IPS-NIHi7 (cell line): ENCODE data around the gene ADARB1.

Source experiments
- DNase-seq: peaks from one replicate; pipeline ENCODE4 v3.0.0; 2012; ENCODE audit warnings: mixed read lengths; ENCODE audit errors: extremely low spot score

ADARB1 gene

DNA sequence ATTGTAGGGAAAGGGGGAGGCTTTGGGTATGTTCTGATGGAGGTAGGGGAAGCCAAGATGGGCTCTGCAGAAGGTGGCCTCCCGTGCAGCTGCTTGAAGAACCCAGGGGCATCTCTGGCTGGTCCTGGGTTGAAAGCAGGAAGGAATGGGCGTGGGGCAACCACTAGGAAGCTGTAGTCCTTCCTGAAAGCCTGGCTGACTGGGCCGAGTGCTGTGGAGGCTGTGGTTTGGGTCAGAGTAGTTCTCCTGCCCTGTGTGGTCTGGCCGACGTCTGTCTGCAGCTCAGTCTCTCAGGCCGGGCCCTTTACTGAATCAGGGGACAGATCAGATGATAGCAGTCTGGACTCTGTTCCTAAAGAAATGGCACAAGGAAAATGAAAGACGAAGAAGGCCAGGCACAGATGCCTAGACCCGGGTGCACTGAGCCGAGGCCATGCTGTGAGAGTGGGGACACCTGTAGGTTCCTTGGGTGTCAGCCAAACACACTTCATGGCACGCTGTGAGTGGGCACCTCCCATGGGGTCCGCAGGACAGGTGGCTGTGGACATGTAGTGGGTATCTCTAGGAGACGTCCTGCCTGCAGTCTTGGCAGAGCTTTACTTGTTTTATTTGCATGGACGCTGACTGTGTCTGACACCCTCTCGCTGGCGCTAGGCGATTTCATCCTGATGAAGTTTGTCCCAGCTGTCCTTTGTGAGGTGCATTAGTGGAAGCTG lies 126.4 kb downstream of the ADARB1 start:
- no peak for DNase-seq

DNA sequence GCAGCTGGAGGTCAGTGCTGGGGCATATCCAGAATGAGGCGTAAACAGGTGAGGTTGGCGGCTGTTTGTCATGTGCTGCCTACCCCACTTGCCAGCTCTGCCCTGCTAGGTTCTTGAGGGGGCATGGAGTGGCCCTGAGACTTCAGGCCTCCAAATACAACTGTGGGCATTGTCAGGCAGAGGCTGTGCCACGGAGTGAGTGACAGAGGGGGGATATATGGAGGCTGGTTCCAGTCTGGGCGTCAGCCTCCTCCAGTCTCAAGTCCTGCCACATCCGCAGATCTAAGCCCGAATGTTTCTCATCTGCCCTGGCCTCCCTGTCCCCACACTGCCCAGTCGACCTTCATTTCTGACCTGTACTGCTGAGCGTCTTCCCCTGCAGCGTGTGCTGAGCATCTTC lies 128.0 kb downstream of the ADARB1 start:
- DNase-seq = no peak

DNA sequence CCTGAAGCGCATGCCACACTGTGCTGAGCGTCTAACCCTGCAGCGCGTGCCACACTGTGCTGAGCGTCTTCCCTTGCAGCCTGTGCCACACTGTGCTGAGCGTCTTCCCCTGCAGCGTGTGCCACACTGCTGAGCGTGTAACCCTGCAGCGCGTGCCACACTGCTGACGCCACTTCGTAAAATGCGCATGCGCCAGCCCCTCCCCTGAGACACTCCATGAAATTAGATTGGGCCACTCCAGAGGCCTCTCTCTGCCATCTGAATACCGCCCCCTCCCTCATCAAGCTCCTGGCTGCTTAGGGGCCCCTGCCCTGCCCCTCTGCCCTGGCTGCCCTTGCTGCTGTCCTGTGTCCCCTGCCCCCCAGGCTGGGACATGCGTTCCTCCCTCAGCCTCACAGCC lies 128.5 kb downstream of the ADARB1 start:
- DNase-seq = no peak

DNA sequence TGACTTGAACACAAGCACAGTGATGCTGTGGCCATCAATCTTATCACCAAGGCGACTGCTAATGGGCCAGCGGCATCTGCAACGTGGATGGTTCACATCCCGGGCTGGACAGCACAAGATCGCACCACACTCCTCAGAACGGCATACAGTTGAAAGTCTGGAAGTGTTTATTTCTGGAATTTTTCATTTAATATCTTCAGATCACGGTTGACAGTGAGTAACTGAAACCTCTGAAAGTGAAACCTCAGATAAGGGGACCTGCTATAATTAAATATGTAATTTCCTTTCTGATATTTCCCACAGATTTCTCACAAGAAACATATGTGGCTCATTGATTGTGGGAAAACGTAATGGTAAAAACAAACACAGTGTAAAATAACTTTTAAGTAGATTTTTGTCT lies 129.6 kb downstream of the ADARB1 start:
- DNase-seq = no peak

DNA sequence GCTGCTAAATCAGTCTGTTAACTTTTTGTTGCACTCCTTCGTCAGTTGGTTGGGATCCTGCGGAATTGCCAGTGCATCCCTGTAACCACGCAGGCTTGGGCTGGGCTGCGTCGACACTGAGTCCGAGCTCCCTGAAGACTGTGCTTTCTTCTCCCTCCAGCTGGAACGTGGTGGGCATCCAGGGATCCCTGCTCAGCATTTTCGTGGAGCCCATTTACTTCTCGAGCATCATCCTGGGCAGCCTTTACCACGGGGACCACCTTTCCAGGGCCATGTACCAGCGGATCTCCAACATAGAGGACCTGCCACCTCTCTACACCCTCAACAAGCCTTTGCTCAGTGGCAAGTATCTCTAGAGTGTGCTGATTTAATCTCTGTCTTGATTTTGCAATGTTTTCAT lies 130.0 kb downstream of the ADARB1 start:
- DNase-seq = no peak

DNA sequence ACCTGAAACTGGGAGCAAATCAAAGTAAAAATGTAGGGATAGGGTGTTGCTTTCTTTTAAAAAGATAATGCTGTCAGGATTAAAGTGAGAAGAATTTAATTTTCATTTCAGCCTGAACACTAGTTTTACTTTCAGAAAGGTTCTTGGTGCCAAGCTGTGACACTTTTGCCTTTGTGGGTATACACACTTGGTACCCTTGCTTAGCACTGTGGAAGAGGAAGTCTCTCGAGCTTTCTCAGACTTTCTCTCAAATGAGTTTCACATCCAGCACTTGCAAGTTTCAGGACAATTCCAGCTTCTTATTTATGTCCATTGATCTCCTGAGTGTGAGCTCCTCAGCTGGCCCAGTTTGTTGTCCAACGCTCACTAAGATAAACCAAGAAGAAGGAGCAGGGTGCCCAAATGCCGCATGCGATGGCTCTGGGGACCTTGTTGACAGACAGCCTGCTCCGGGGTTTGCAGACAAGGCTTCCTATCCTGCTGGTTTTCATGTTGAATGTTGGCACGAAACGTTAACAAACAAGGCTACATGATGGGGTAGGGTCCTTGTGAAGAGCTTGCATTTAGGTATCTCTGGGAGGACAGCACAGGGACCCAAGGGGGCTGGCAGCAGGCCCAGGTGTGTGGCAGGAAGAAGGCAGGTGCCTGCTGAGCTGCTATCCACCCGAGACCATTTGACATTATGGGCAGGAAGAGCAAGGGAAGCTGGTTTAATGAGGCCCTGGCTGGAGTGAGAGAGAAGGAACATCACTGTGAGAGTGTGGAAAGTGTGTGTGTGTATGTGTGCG lies 133.7 kb downstream of the ADARB1 start:
- DNase-seq = no peak

DNA sequence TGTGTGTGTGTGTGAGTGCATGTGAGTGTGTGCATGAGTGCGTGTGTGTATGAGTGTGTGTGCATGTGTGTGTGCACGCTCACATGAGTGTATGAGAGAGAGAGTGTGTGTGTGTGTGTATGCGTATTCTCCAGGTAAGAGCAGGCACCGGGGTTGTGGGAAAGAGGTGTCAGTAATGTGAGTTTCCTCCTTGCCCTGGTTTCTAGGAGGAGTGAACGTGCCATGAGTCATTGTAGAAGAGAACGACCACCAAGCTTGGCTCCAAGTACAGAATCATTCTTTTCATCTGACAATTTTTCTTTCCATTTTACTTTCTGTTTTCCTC lies 134.2 kb downstream of the ADARB1 start:
- DNase-seq = no peak

DNA sequence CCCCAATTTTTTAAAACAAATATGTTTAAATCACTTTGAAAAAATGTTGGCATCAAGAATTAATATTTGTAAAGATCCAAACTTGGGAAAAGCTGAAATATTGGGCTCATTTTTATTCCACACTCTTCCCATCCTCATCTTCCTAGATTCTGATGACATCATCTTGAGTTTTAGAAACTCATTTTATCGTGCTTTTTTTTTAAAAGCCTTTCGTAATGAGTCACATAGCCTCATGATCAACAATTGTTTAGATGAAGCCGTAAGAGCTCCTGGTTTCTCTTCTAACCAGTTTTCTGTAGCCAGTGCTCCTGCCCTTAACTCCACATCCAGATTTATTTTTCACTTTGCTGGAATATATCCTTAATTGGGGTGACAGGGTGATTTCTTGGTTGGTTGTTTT lies 134.7 kb downstream of the ADARB1 start:
- no peak for DNase-seq

DNA sequence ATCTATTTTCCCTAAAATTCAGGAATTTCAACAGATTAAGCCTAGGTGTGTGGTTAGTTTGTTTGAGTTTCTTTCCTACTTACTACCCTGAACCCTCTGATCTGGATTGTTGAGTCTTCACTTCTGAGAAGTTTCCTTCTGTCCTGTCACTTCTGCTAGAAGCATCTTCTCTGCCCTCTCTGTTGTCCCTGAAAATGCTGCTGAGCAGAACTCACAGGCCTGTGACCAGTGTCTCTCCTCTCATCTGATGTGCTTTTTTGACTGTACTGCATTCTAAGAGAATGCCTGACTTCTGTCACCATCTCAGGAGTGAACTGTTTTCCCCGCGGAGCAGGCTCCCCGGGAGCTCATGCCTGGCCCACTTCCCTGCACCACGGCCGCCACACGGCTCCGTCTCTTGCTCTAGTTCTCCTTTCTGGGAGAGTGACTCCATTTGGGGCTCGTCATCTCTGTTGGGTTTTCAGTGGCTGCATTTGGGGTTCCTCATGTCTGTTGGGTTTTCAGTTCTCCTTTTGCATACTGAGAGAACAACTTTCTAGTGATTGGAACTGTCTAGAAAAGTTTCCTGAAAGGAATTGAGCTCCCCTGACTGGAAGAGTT lies 135.4 kb downstream of the ADARB1 start:
- no peak for DNase-seq

DNA sequence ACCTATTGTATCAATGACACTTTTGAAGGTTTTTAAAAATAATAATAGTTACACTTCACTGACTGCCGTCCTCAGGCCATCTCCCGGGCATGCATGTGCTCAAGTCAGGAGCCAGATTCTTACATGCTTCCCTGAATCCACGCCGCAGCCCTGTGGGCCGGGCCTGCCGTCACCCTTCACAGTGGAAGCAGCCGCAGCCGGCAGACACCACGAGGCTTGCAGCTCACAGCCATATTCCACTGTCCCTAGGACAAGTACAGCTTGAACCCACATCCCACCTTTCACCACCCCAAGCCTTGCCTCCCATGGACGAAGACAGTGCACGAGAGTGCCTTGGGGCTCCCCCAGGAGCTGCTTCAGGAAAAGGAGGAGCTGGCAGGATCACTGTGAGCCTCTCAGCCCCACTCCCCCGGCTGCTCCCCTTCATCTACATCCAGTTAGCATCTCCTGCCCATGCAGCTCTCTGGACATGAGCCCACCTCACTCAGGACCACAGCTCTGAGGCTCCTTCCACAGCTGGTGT lies 136.1 kb downstream of the ADARB1 start:
- DNase-seq = no peak

DNA sequence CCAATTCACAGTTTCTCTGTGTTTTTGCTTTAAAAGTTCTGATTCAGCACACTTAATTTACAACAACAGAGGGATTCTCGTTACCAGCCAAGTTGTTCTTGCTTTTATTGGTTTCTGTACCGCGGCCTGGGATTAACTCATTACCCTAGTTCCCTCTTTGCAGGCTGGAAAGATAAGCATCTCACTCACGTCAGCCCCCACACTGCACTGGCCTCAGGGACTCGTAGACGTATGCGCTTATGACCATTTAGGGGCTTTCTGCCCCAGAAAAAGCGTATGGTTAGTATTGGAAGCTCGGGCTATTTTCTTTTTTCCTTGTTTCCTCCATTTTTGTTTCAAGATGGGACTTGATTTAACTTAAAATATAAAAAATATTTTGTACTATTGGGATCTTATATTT lies 137.3 kb downstream of the ADARB1 start:
- no peak for DNase-seq

DNA sequence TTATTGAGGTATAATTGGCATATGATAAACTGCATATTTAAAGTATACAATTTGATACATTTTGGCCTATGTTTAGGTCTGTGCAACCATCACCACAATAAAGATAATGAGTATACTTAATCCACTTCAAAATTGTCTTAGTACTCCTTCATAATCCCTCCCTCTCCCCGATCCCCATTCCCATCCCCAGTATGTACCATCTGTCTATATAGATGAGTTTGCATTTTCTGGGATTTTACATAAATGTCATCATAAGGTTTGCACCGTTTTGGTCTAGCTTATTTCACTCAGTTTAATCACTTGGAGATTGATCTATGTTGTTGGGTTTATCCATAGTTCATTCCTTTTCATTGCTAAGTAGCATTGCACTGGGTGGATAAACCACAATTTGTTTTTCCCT lies 139.0 kb downstream of the ADARB1 start:
- no peak for DNase-seq

DNA sequence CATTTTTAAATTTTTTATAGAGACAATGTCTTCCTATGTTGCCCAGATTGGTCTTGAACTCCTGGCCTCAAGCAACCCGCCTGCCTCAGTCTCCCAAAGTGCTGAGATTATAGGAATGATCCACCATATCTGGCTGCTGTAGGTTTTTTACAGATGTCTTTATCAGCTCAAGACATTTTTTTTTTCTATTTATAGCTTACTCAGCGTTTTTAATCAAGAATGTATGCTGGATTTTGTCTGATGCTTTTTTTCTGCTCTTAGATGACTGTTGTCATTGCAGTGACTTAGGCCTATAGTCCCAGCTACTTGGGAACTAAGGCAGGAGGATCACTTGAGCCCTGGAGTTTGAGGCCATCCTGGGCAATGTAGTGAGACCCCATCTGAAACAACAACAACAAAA lies 140.8 kb downstream of the ADARB1 start:
- DNase-seq = no peak

DNA sequence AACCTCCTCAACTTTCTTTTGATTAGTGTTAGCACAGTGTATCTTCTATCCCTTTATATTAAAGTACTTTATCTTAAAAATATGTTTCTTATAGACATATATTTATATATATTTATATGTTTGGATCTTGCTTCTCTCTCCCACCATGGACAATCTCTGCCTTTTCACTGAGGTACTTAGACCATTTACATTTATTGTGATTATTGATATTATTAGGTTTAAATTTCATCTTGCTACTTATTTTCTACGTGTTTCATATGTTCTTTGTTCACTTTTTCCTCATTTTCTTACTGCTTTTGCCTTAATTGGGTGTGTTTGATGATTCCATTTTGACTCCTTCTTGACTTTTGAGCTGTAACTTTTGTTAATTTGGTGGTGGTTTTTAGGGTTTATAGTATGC lies 142.6 kb downstream of the ADARB1 start:
- no peak for DNase-seq

DNA sequence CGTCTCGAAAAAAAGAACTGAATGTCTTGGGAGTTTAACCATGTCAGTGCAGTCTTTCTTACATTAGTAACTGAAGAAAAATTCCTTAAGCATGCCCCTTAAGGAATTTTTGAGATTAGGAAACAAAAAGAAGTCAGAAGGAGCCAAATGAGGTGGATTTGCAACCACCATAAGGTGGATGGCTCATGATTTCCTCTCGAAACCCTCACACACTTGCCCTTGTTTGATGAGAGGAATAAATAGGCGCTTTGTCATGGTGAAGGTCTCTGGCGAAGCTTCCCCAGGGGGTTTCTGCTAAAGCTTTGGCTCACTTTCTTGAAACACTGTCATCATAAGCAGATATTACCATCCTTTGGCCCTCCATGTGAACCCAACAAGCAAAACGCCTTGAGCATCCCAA lies 145.1 kb downstream of the ADARB1 start:
- no peak for DNase-seq

DNA sequence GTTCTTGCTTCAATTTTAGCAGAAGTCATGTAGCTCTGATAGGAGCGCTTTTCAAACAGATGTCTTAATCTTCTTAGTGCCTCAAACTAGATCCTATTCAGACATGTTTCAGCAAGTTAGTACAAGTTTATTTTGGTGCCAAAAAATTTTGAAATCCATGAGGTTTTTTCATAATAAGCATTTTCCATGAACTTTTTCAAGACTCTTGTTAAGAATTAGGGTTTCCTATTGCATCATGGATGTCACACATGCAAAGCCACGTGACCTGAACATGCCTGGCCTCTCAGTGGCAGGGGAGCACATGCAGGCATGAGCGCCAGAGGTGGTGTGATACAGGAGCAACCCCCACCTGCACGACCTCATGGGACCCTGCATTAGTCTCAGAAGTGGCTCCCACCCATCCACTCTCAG lies 145.7 kb downstream of the ADARB1 start:
- DNase-seq = no peak

DNA sequence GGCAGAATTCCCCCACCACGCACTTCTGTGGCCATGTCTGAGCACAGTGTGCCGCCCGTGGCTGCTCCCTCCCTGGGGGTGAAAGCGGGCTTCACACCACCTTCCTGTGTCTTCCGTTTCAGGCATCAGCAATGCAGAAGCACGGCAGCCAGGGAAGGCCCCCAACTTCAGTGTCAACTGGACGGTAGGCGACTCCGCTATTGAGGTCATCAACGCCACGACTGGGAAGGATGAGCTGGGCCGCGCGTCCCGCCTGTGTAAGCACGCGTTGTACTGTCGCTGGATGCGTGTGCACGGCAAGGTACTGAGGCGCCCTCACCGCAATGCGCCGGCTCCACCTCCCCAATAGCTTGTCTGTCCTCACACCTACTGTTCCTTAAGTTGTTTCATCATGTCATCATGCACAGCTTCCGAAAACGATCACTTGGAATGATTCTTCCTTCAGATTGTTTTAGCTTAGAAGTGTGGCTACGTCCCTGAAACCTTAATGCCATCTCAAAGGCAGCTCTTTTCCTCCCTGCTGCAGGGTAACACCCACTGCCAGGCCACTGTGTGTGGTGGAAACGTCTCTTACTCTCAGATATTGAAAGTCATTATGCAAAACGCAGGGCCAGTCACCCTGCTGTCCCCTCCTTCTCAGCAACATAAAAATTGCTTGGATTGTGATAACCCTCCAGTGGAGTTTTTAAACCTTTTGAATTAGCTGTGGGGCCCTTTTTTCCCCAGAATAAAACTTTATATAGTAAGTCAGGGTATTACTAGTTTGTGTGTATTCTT lies 146.5 kb downstream of the ADARB1 start:
- no peak for DNase-seq

DNA sequence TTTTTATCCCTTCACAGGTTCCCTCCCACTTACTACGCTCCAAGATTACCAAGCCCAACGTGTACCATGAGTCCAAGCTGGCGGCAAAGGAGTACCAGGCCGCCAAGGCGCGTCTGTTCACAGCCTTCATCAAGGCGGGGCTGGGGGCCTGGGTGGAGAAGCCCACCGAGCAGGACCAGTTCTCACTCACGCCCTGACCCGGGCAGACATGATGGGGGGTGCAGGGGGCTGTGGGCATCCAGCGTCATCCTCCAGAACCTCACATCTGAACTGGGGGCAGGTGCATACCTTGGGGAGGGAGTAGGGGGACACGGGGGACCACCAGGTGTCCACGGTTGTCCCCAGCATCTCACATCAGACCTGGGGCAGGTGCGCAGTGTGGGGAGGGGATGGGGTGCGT lies 147.6 kb downstream of the ADARB1 start:
- no peak for DNase-seq

DNA sequence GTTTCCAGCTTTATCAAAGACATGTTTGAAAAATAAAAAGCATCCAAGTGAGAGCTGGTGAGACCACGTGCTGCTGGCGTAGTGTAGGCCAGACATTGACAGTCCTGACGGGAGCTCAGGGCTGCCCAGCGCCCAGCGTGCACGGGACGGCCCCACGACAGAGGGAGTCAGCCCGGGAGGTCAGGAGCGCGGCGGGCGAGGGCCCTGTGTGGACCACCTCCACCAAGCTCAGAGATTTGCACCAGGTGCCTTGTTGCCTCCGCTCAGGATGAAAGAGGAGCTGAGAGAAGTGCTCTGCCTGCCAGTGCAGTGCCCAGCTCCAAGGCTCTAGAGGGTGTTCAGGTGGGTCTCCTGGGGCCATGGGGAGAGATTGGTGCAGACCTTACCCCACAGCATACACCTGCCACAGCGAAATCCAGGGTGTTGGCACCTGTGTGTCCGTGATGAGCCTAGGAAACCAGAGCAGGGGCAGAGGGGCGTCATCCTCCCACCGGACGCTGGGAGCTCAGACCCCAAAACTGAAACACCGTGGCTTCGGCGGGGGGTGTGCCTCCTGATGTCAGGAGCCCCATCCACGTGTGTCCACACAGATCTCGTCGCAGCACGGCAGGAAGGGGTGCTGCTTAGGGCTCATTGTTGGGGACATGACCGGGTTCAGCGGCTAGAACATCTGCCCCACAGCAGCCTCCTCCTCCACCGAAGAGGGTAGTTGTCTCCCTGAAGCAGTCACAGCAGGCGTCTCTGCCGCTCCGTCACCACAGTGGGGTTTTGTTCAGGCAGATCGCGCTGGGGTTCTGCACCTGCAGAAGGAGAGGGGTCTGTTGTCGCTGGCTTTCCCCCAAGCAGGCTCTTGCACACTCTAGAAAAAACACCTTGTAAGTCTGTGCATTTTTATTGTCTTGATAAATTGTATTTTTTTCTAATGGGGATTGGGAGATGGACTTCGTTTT lies 149.1 kb downstream of the ADARB1 start:
- no peak for DNase-seq

DNA sequence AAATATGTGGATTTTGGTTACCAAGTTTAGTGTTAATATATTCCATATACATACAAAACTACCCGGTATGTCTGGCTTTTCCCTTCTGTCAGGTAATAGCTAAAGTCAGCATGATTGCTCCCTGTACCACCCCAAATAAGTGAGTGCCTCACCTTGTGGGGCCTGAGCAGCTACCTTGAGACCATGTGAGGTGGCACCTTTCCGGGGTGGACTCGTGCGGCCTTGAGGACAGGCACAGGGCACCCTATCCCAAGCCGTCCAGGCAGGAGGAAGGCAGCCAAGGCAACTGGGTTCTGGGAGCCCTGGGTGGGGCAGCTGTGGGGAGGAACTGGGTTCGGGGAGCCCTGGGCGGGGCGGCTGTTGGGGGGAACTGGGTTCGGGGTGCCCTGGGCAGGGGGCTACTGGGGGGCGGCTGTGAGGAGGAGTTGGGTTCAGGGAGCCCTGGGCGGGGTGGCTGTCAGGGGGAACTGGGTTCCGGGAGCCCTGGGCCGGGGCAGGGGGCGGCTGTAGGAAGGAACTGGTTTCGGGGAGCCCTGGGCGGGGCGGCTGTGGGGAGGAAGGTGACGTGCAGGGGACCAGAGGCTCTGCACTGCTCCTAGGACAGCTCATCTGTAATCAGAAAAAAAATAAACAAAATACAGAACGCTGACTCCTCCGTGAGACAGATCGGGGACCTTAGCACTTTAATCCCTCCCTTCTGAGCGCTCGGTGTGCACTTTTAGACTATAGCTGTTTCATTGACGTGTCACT lies 150.0 kb downstream of the ADARB1 start:
- no peak for DNase-seq
